T-cell (primary cell): ENCODE measurements around the gene TPR. TPM values are rescaled to one million over a fixed set of nuclear protein-coding genes. Genes with fewer than 3 reads are reported as not detected.

ENCODE experiments used
- ATAC-seq, 4 experiments: fragments of 200-7000 bp in 3 of 4; fragments of 150-1000 bp in 1 of 4; cut with Tn5 transposase; replicated peaks in 1 of 4; 1 replicate in 3 of 4; 2 replicates in 1 of 4; pipeline ENCODE4 v1.10.0; 2021; ENCODE audit warnings: moderate library complexity in 3 of 4, mild to moderate bottlenecking in 2 of 4, moderate number of reproducible peaks in 1 of 4
- CTCF ChIA-PET, 2 donors: fragments of 300-600 bp; sonication (Branson Sonifier 250); formaldehyde crosslinking; loops; one replicate each; lab custom pipeline; 2022; ENCODE audit warnings: antibody characterized with exemption in 2 of 2; lab: Charles Lee
- POLR2A ChIA-PET, 2 donors: fragments of 300-600 bp; sonication (Branson Sonifier 250); formaldehyde crosslinking; loops; one replicate each; lab custom pipeline; 2022; ENCODE audit warnings: antibody characterized with exemption in 2 of 2; lab: Charles Lee
- DNase-seq, 35 experiments: peaks; one replicate each; pipeline versions ENCODE4 v3.0.0 to v3.0.0-alpha.2; 2013 to 2023
- H3K27ac ChIP-seq: one replicate; pipeline ENCODE4 v1.5.1; 2013; ENCODE audit warnings: low read length
- H3K27me3 ChIP-seq, 2 experiments: replicated peaks in 1 of 2; 1 replicate in 1 of 2; 2 replicates in 1 of 2; pipeline versions ENCODE4 v1.6.1 to v1.7.0; 2013; ENCODE audit warnings: low read length in 1 of 2, mixed read lengths in 1 of 2; ENCODE audit not compliant: control insufficient read depth in 2 of 2, insufficient read depth in 2 of 2; ENCODE audit errors: extremely low read depth in 1 of 2
- H3K36me3 ChIP-seq, 2 donors: 1 replicate in 1 of 2; 2 replicates in 1 of 2; pipeline versions ENCODE4 v1.6.1 to v1.7.0; 2013; ENCODE audit warnings: low read length in 1 of 2; ENCODE audit not compliant: control insufficient read depth in 2 of 2, insufficient read depth in 1 of 2; ENCODE audit errors: extremely low read depth in 1 of 2
- H3K4me1 ChIP-seq, 2 experiments: 1 replicate in 1 of 2; 2 replicates in 1 of 2; pipeline versions ENCODE4 v1.6.1 to v1.7.0; 2013; ENCODE audit warnings: low read length in 2 of 2, mixed read lengths in 1 of 2; ENCODE audit not compliant: insufficient read depth in 2 of 2, control insufficient read depth in 1 of 2; ENCODE audit errors: extremely low read depth in 1 of 2
- H3K4me3 ChIP-seq, 2 donors: 1 replicate in 1 of 2; 2 replicates in 1 of 2; pipeline versions ENCODE4 v1.5.1 to v1.7.0; 2013; ENCODE audit warnings: mild to moderate bottlenecking in 2 of 2, low read length in 1 of 2, moderate library complexity in 1 of 2; ENCODE audit not compliant: control insufficient read depth in 1 of 2; ENCODE audit errors: extremely low read depth in 1 of 2
- H3K9me3 ChIP-seq: 2 replicates; pipeline ENCODE4 v1.7.0; 2013
- H3K27ac Mint-ChIP-seq, 2 donors: one replicate each; pipeline ENCODE4 v1.8.0; 2020 to 2021; ENCODE audit warnings: mild to moderate bottlenecking in 2 of 2, mixed read lengths in 2 of 2
- H3K27me3 Mint-ChIP-seq, 2 donors: one replicate each; pipeline ENCODE4 v1.8.0; 2021 to 2022; ENCODE audit warnings: mixed read lengths in 2 of 2
- H3K36me3 Mint-ChIP-seq: one replicate; pipeline ENCODE4 v1.8.0; 2021; ENCODE audit warnings: mixed read lengths
- H3K4me1 Mint-ChIP-seq, 3 donors: one replicate each; pipeline ENCODE4 v1.8.0; 2020 to 2022; ENCODE audit warnings: mixed read lengths in 3 of 3, mild to moderate bottlenecking in 1 of 3
- H3K4me3 Mint-ChIP-seq, 3 donors: one replicate each; pipeline ENCODE4 v1.8.0; 2020 to 2022; ENCODE audit warnings: mild to moderate bottlenecking in 3 of 3, mixed read lengths in 3 of 3, moderate library complexity in 3 of 3
- H3K9me3 Mint-ChIP-seq, 3 donors: one replicate each; pipeline ENCODE4 v1.8.0; 2020 to 2022; ENCODE audit warnings: mixed read lengths in 3 of 3
- WGBS: methylation state at CpG from one replicate; pipeline ENCODE4 v1.1.5; 2013; ENCODE audit warnings: missing lambda C conversion rate; ENCODE audit not compliant: insufficient coverage; 5-methylcytosine and 5-hydroxymethylcytosine counted together
- total RNA-seq, 35 experiments: library from RNA in 6 of 35; stranded (reverse) in 6 of 35; fragments of 120-200 nt in 1 of 35; gene quantifications; one replicate each; pipeline versions ENCODE4 v1.2.1 to v1.2.4 and lab custom pipeline; 2013 to 2026

The TPR gene
- total RNA-seq, 5 donors from 2014 or later (not counting 1 experiment from before 2014, with no cell fraction given): 128 to 144 (median 137) TPM

DNA sequence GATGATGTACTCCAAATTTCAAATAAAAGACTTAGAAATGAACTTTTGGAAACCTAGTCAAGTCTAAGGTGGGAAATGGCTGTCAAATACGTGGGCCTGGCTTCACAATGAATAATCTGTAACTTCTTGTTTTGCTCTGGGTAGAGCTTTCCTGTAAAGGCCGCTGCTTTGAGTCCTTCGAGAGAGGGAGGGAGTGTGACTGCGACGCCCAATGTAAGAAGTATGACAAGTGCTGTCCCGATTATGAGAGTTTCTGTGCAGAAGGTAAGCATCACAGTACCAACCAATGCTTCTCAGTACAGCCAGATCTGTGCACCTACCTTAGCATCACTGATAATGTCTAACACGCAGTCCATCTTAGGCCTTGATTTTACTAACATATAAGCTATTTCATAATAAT is 73.6 kb downstream of the TPR start:
- Histone ChIP-seq H3K27ac (peak overlapping the region; percentile 1), H3K9me3 (no peaks in the 10 kb centered on the region), H3K4me1 (peaks cover 22 to 44% of the 10 kb centered on the region in 2 experiments), H3K27me3 (no peaks in the 10 kb centered on the region), H3K36me3 (no peaks in the 10 kb centered on the region), H3K4me3 (no peak overlapping the region)
- POLR2A ChIA-PET: no interaction called here
- Mint-ChIP-seq H3K9me3 (peaks cover 0 to 3% (median 0%) of the 10 kb centered on the region in 3 donors), H3K27ac (peak overlapping the region; percentile 91 to 95), H3K4me1 (peaks cover 64 to 67% (median 65%) of the 10 kb centered on the region in 3 donors), H3K4me3 (no peak overlapping the region), H3K27me3 (no peaks in the 10 kb centered on the region), H3K36me3 (no peaks in the 10 kb centered on the region)
- ATAC-seq (peak; percentile 34 to 53 (median 41)), DNase-seq (peak in 17 of 35 experiments; percentile 3 to 50 (median 19))
- WGBS: 42% methylated on average over 2 of the region's 7 CpGs
- CTCF ChIA-PET: interaction anchor here (1.1 to 2.1 kb wide), 5 partner anchors 12 to 74 kb away, joined by 3 to 6 read pairs (median 3); partner anchors contain the start of genes ODR4 (in 1 of the 2) and TPR (in 1 of the 2)

DNA sequence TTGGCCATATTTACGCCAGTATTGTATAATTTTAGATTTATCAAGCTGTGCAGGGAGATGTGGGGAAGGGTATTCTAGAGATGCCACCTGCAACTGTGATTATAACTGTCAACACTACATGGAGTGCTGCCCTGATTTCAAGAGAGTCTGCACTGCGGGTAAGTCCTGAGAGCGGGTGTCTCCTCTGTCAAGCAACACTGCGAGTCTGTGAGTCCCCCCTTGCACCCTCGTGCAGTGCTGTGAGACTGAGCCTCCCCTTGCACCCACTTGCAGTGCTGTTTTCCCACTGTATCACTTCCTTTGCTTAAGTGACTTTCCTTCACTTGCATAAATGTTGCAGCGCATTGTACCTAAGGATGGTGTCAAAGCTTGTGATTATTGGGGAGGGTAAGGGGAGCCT is 75.0 kb downstream of the TPR start:
- Histone ChIP-seq H3K27ac (no peak overlapping the region), H3K4me1 (peaks cover 17 to 31% of the 10 kb centered on the region in 2 experiments), H3K9me3 (no peaks in the 10 kb centered on the region), H3K4me3 (no peak overlapping the region), H3K36me3 (no peaks in the 10 kb centered on the region), H3K27me3 (no peaks in the 10 kb centered on the region)
- no peaks in the 10 kb centered on the region for H3K36me3 Mint-ChIP-seq
- 88% methylated on average over 4 of the region's 6 CpGs for WGBS
- ChIA-PET CTCF (no interaction called here), POLR2A (no interaction called here)
- peak overlapping the region; percentile 75 for H3K27ac Mint-ChIP-seq
- no peaks in the 10 kb centered on the region for H3K27me3 Mint-ChIP-seq
- H3K9me3 Mint-ChIP-seq: no peaks in the 10 kb centered on the region
- H3K4me1 Mint-ChIP-seq: peaks cover 55 to 61% (median 59%) of the 10 kb centered on the region in 3 donors
- DNase-seq (no peak), ATAC-seq (no peak)
- H3K4me3 Mint-ChIP-seq: no peak overlapping the region

DNA sequence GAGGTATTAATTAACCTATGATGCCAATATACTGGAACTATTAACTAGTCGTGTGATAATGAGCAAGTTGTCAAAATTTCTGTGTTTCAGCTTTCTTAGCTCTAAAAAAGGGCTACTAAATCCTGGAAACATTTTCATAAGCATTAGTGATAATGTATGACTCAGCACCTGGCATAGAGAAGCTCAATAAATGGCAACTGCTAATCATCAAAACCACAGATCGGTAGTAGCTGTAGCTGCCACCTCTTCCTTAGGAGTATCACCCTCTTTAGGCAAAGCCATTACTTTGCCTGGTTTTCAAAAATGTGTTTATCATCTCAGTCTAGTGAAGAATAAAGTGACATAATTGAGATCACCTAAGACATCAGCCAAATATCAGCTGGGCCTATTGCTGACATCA is 75.5 kb downstream of the TPR start:
- peaks cover 17 to 26% of the 10 kb centered on the region in 2 experiments for H3K4me1 ChIP-seq
- no CpG with 5 or more reads among the region's 2 CpGs for WGBS
- H3K27ac ChIP-seq: no peak overlapping the region
- no peak overlapping the region for H3K4me3 Mint-ChIP-seq
- no peaks in the 10 kb centered on the region for H3K27me3 Mint-ChIP-seq
- peak overlapping the region; percentile 75 for H3K27ac Mint-ChIP-seq
- DNase-seq (no peak), ATAC-seq (no peak)
- ChIA-PET POLR2A (no interaction called here), CTCF (no interaction called here)
- no peak overlapping the region for H3K4me3 ChIP-seq
- H3K9me3 ChIP-seq: no peaks in the 10 kb centered on the region
- H3K36me3 Mint-ChIP-seq: no peaks in the 10 kb centered on the region
- H3K27me3 ChIP-seq: no peaks in the 10 kb centered on the region
- no peaks in the 10 kb centered on the region for H3K9me3 Mint-ChIP-seq
- no peaks in the 10 kb centered on the region for H3K36me3 ChIP-seq
- peaks cover 52 to 57% (median 55%) of the 10 kb centered on the region in 3 donors for H3K4me1 Mint-ChIP-seq

DNA sequence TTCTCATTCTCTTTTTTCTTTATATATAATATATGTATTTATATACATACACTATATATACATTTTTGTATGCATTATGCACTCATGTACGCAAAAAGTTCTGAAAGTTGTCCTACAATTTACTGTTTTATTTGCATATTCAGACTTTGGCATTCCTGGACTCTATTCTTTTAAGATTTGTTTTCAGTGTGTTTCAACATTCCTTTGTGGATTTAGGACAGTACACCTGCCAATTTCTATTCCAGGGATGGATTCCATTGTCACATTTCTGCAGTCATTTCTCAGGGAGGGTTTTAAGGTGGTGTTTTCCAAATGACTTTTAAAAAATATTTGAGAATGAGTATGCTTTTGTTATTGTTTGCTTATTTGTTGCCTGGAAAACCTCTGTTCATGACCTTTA is 76.2 kb downstream of the TPR start:
- Histone ChIP-seq H3K9me3 (no peaks in the 10 kb centered on the region), H3K4me1 (peaks cover 17 to 20% of the 10 kb centered on the region in 2 experiments), H3K27ac (no peak overlapping the region), H3K27me3 (no peaks in the 10 kb centered on the region), H3K4me3 (no peak overlapping the region), H3K36me3 (no peaks in the 10 kb centered on the region)
- H3K4me3 Mint-ChIP-seq: no peak overlapping the region
- no CpG with 5 or more reads among the region's 1 CpG for WGBS
- no peaks in the 10 kb centered on the region for H3K9me3 Mint-ChIP-seq
- peak overlapping the region in 1 of 2 donors; percentile 75 for H3K27ac Mint-ChIP-seq
- peaks cover 46 to 53% (median 53%) of the 10 kb centered on the region in 3 donors for H3K4me1 Mint-ChIP-seq
- POLR2A ChIA-PET: interaction anchor here in 1 of 2 donors (0.8 kb wide), 1 partner anchor 10 kb away, joined by 3 read pairs; no protein-coding TSS in a partner anchor
- no peak for ATAC-seq
- H3K36me3 Mint-ChIP-seq: no peaks in the 10 kb centered on the region
- CTCF ChIA-PET: no interaction called here
- no peaks in the 10 kb centered on the region for H3K27me3 Mint-ChIP-seq
- DNase-seq: no peak

DNA sequence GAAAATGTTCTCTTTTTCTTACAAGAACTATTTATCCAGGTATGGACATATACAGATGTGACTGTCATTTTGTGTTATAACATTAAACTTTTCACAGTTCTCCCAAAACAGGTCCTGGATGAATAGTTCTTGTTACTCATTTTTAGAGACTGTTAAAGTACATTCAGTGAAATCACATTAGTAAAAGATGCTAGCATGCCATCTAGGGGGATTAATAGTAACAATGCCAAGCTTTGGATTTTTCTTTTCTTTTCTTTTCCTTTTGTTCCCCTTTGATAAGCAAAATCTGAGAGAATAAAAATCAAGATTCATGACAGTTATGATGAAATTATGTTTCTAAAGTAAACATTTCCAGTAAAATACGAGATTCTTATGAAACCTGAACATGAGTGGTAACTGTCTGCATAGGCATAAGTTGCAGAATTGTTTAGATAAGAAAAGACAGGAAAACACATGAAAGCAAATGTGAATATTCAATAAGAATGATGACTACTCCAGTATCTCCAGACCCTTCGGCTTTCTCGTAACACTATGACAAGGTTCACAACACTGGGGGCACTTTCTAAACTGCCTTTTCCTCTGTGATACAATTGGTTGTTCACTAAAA is 77.5 kb downstream of the TPR start:
- CTCF ChIA-PET: no interaction called here

DNA sequence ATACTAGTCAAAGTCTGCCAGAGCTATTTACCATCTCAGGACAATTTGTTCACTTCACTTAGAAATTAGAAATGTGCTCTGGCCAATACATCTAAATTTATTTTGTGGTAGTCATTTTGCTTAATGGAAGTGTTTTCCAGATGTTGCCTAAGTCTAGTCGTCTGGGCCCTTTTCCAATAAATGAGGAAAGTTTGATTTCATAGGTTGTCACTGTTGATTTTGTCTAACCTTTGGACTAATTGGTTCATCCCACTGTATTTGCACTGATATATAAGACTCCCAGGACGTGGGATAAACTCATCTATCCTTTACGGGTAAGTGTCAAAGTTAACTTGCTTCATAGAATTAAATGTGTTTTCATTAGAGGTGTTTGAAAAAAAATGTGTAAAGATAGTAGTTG is 79.1 kb downstream of the TPR start, which contains the start of gene PRG4:
PRG4 (plus strand) TSS at position 300 of the 400 bp plus-strand sequence.
- peak within 1 kb of the TSS in 1 of 2 donors; percentile 66 for H3K27ac Mint-ChIP-seq
- no peaks in the 10 kb centered on the region for H3K27me3 ChIP-seq
- H3K27ac ChIP-seq: no peak within 1 kb of the TSS
- peaks cover 2 to 3% of the 10 kb centered on the region in 2 experiments for H3K4me1 ChIP-seq
- H3K4me3 ChIP-seq: no peak within 1 kb of the TSS
- H3K9me3 ChIP-seq: no peaks in the 10 kb centered on the region
- peaks cover 35 to 51% (median 37%) of the 10 kb centered on the region in 3 donors for H3K4me1 Mint-ChIP-seq
- no peaks in the 10 kb centered on the region for H3K36me3 ChIP-seq
- no peaks in the 10 kb centered on the region for H3K27me3 Mint-ChIP-seq
- ChIA-PET POLR2A (interaction anchor here in 1 of 2 donors (0.6 kb wide), 1 partner anchor 1669 kb away, joined by 4 read pairs; no protein-coding TSS in a partner anchor), CTCF (interaction anchor here in 1 of 2 donors (0.9 kb wide), 1 partner anchor 9 kb away, joined by 3 read pairs; no protein-coding TSS in a partner anchor)
- no peak within 1 kb of the TSS for H3K4me3 Mint-ChIP-seq
- H3K36me3 Mint-ChIP-seq: no peaks in the 10 kb centered on the region
- DNase-seq (no peak), ATAC-seq (no peak)
- H3K9me3 Mint-ChIP-seq: no peaks in the 10 kb centered on the region
- 100% methylated on average over 1 of the region's 3 CpGs for WGBS

More for the DNA sequence above, 77.5 kb downstream of the TPR start:
- H3K27me3 ChIP-seq: no peaks in the 10 kb centered on the region
- no peaks in the 10 kb centered on the region for H3K9me3 Mint-ChIP-seq
- H3K27ac Mint-ChIP-seq: peak overlapping the region; percentile 39 to 69
- no peak for DNase-seq
- ATAC-seq: no peak
- H3K27me3 Mint-ChIP-seq: no peaks in the 10 kb centered on the region
- peaks cover 43 to 55% (median 46%) of the 10 kb centered on the region in 3 donors for H3K4me1 Mint-ChIP-seq
- no peak overlapping the region for H3K4me3 ChIP-seq
- no peak overlapping the region for H3K4me3 Mint-ChIP-seq
- H3K36me3 ChIP-seq: no peaks in the 10 kb centered on the region
- no CpG with 5 or more reads among the region's 3 CpGs for WGBS
- H3K4me1 ChIP-seq: peaks cover 10% of the 10 kb centered on the region in 2 experiments
- no peak overlapping the region for H3K27ac ChIP-seq
- POLR2A ChIA-PET: no interaction called here
- no peaks in the 10 kb centered on the region for H3K36me3 Mint-ChIP-seq
- H3K9me3 ChIP-seq: no peaks in the 10 kb centered on the region
